BLaER1 treated with 17β-estradiol and CSF1 and Interleukin-3, amounts not matched to agents 10 nM and 100 nM (cell line): ENCODE measurements around the gene SEMA3C.

ENCODE experiments used
- H3K27ac ChIP-seq, 11 experiments: shearing (Covaris generic); formaldehyde crosslinking; 2 replicates each; pipeline ENCODE4 v1.8.1; 2022
- H3K27me3 ChIP-seq, 11 experiments: shearing (Covaris generic); formaldehyde crosslinking; 2 replicates each; pipeline ENCODE4 v1.8.1; 2022
- H3K36me3 ChIP-seq, 11 experiments: shearing (Covaris generic); formaldehyde crosslinking; 2 replicates each; pipeline ENCODE4 v1.8.1; 2022
- H3K4me1 ChIP-seq, 10 experiments: shearing (Covaris generic); formaldehyde crosslinking; 2 replicates each; pipeline ENCODE4 v1.8.1; 2022
- H3K4me2 ChIP-seq, 11 experiments: shearing (Covaris generic); formaldehyde crosslinking; 2 replicates each; pipeline ENCODE4 v1.8.1; 2022
- H3K4me3 ChIP-seq, 10 experiments: shearing (Covaris generic); formaldehyde crosslinking; 2 replicates each; pipeline ENCODE4 v1.8.1; 2022
- H3K9ac ChIP-seq, 11 experiments: shearing (Covaris generic); formaldehyde crosslinking; 2 replicates each; pipeline ENCODE4 v1.8.1; 2022
- H3K9me3 ChIP-seq, 11 experiments: shearing (Covaris generic); formaldehyde crosslinking; replicated peaks in 1 of 11; 2 replicates each; pipeline ENCODE4 v1.8.1; 2022
- H4K20me1 ChIP-seq, 11 experiments: shearing (Covaris generic); formaldehyde crosslinking; 2 replicates each; pipeline ENCODE4 v1.8.1; 2022
- Cebpa-rat ChIP-seq, 11 experiments: shearing (Covaris generic); IDR thresholded peaks; 2 replicates each; pipeline ENCODE4 v1.8.1; 2022

SEMA3C gene

DNA sequence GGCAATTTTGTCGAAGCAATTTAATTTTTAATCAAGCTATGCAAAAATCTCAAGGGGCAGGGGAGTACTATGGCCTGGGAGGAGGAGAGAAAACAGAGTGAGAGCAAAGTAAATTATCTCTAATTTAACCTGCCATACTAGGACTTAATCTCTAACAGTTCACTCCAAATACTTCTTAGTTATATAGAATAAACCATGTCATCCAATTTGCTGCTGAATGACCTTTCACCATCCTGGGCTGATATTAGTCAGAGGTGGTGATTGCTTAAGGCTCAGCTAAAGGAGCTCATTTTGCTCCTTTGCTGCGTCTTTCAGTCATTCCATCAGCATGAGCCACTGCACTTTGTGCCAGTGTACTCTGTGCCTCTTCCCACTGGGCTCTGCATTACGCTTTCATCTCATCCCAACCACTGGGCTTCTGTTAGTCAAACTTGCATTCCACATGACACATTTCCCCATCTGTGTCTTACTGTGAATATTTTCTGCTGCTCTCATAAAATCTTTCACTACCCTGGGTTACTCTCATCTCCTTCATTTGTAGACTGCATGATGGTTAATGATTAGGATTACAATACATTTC is 196.1 kb downstream of the SEMA3C start:
- peak overlapping the region in 4 of 11 experiments; percentile 37 to 83 (median 72); a peak in 7 of 22 replicates for H3K4me2 ChIP-seq

GRCh38 chr7:80721883-80722615 is 196.8 kb downstream of the SEMA3C start:
- peak overlapping the region in 4 of 11 experiments; percentile 37 to 83 (median 72); a peak in 7 of 22 replicates for H3K4me2 ChIP-seq
- TF ChIP-seq Cebpa-rat (IDR thresholded peaks at IDR 0.05) = no peak
- peak overlapping the region in 3 of 11 experiments; percentile 23 to 64 (median 46); a peak in 4 of 22 replicates for H3K9ac ChIP-seq
- no peaks in the 10 kb centered on the region for H3K9me3 ChIP-seq
- H3K4me3 ChIP-seq = no peak overlapping the region
- no peaks in the 10 kb centered on the region for H3K27me3 ChIP-seq
- no peaks in the 10 kb centered on the region for H3K36me3 ChIP-seq
- peaks cover 4 to 68% (median 22%) of the 10 kb centered on the region in 10 experiments; a peak in 15 of 20 replicates for H3K4me1 ChIP-seq
- H3K27ac ChIP-seq = peak overlapping the region in 5 of 11 experiments; percentile 18 to 83 (median 68); a peak in 9 of 22 replicates
- H4K20me1 ChIP-seq = no peaks in the 10 kb centered on the region

More for the DNA sequence above, 196.1 kb downstream of the SEMA3C start:
- H3K27ac ChIP-seq = peak overlapping the region in 5 of 11 experiments; percentile 18 to 83 (median 68); a peak in 9 of 22 replicates
- H3K4me3 ChIP-seq = no peak overlapping the region
- peaks cover 4 to 72% (median 23%) of the 10 kb centered on the region in 10 experiments; a peak in 15 of 20 replicates for H3K4me1 ChIP-seq
- H3K27me3 ChIP-seq = no peaks in the 10 kb centered on the region
- no peaks in the 10 kb centered on the region for H4K20me1 ChIP-seq
- H3K9me3 ChIP-seq = no peaks in the 10 kb centered on the region
- no peaks in the 10 kb centered on the region for H3K36me3 ChIP-seq
- TF ChIP-seq Cebpa-rat (IDR thresholded peaks at IDR 0.05) = no peak
- peak overlapping the region in 3 of 11 experiments; percentile 23 to 55 (median 46); a peak in 3 of 22 replicates for H3K9ac ChIP-seq

- peaks cover 0 to 49% (median 6%) of the 10 kb centered on the region in 10 experiments; a peak in 14 of 20 replicates for H3K4me1 ChIP-seq
- no peak for TF ChIP-seq Cebpa-rat (IDR thresholded peaks at IDR 0.05)
- peak overlapping the region in 2 of 11 experiments; percentile 24 to 28; a peak in 1 of 22 replicates for H3K27ac ChIP-seq
- peak overlapping the region in 2 of 11 experiments; percentile 1 to 51; a peak in 1 of 22 replicates for H3K4me2 ChIP-seq
- no peaks in the 10 kb centered on the region for H3K9me3 ChIP-seq
- H4K20me1 ChIP-seq = no peaks in the 10 kb centered on the region
- no peak overlapping the region for H3K4me3 ChIP-seq
- H3K27me3 ChIP-seq = no peaks in the 10 kb centered on the region
- no peaks in the 10 kb centered on the region for H3K36me3 ChIP-seq
- no peak overlapping the region for H3K9ac ChIP-seq
These were observed 198.7 kb downstream of the SEMA3C start for GRCh38 chr7:80720146-80720545.

DNA sequence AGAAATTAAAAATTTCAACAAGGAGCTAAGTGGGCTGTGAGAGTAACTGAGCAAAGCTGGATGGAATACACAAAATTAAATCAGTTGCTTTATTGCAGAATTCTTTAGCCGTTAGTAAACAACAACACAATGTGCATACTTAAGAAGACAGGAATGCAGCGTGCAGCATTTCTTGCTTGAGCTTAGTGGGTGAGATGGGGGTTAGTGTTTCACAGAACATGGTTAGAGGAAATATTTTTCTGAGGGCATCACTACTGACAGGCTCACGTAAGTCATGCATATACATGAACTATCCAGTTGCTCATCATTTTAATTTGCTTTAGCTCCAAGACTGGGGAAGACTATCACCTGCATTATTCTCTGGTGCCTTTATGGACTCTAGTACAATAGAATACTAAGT is 199.6 kb downstream of the SEMA3C start:
- H3K27ac ChIP-seq = no peak overlapping the region
- no peak overlapping the region for H3K4me2 ChIP-seq
- H3K9ac ChIP-seq = no peak overlapping the region
- peaks cover 0 to 40% (median under 1%) of the 10 kb centered on the region in 10 experiments; a peak in 11 of 20 replicates for H3K4me1 ChIP-seq
- no peaks in the 10 kb centered on the region for H4K20me1 ChIP-seq
- H3K36me3 ChIP-seq = no peaks in the 10 kb centered on the region
- no peaks in the 10 kb centered on the region for H3K27me3 ChIP-seq
- no peak for TF ChIP-seq Cebpa-rat (IDR thresholded peaks at IDR 0.05)
- no peaks in the 10 kb centered on the region for H3K9me3 ChIP-seq
- H3K4me3 ChIP-seq = no peak overlapping the region

- H3K9me3 ChIP-seq = no peaks in the 10 kb centered on the region
- H3K36me3 ChIP-seq = no peaks in the 10 kb centered on the region
- H4K20me1 ChIP-seq = no peaks in the 10 kb centered on the region
- no peak overlapping the region for H3K4me2 ChIP-seq
- no peak for TF ChIP-seq Cebpa-rat (IDR thresholded peaks at IDR 0.05)
- no peak overlapping the region for H3K9ac ChIP-seq
- peaks cover 0 to 25% (median 5%) of the 10 kb centered on the region in 10 experiments; a peak in 11 of 20 replicates for H3K4me1 ChIP-seq
- H3K4me3 ChIP-seq = no peak overlapping the region
- H3K27ac ChIP-seq = no peak overlapping the region
- no peaks in the 10 kb centered on the region for H3K27me3 ChIP-seq
These were observed 207.3 kb downstream of the SEMA3C start for GRCh38 chr7:80711531-80711930.

DNA sequence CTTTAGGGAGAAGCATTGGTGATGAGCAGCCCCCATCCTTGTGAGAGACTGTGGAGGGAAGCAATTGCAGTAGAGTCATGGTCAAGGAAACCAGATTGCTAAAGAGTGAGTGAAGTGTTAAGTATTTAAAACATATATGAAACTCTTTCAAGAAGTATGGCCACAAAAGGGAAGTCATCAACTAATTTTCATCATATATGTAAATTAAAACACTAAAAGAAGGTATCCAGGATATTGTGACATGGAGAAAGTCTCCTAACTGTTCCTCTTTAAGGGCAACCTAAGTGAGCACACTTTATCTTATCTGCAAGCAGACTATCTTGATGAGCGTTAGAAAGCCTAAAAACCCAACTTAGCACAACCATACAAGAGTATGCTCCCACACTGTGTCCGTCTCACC is 210.7 kb downstream of the SEMA3C start:
- no peak overlapping the region for H3K9ac ChIP-seq
- no peak for TF ChIP-seq Cebpa-rat (IDR thresholded peaks at IDR 0.05)
- peaks cover 0 to 25% (median 5%) of the 10 kb centered on the region in 10 experiments; a peak in 11 of 20 replicates for H3K4me1 ChIP-seq
- no peaks in the 10 kb centered on the region for H3K27me3 ChIP-seq
- no peaks in the 10 kb centered on the region for H3K36me3 ChIP-seq
- no peaks in the 10 kb centered on the region for H4K20me1 ChIP-seq
- H3K9me3 ChIP-seq = no peaks in the 10 kb centered on the region
- no peak overlapping the region for H3K4me3 ChIP-seq
- peak overlapping the region in 7 of 11 experiments; percentile 3 to 63 (median 38); a peak in 11 of 22 replicates for H3K4me2 ChIP-seq
- H3K27ac ChIP-seq = peak overlapping the region in 4 of 11 experiments; percentile 24 to 58 (median 36); a peak in 8 of 22 replicates

GRCh38 chr7:80707318-80707717 is 211.5 kb downstream of the SEMA3C start:
- peak overlapping the region in 1 of 11 experiments; percentile 58; a peak in 2 of 22 replicates for H3K27ac ChIP-seq
- no peak overlapping the region for H3K9ac ChIP-seq
- no peak overlapping the region for H3K4me3 ChIP-seq
- H3K9me3 ChIP-seq = no peaks in the 10 kb centered on the region
- H3K4me1 ChIP-seq = peaks cover 0 to 25% (median 5%) of the 10 kb centered on the region in 10 experiments; a peak in 11 of 20 replicates
- no peaks in the 10 kb centered on the region for H4K20me1 ChIP-seq
- H3K36me3 ChIP-seq = no peaks in the 10 kb centered on the region
- no peaks in the 10 kb centered on the region for H3K27me3 ChIP-seq
- peak overlapping the region in 2 of 11 experiments; percentile 38 to 63; a peak in 3 of 22 replicates for H3K4me2 ChIP-seq
- TF ChIP-seq Cebpa-rat (IDR thresholded peaks at IDR 0.05) = no peak

GRCh38 chr7:80705130-80705781 is 213.6 kb downstream of the SEMA3C start:
- Histone ChIP-seq H3K27me3 (no peaks in the 10 kb centered on the region), H3K4me3 (no peak overlapping the region), H3K27ac (no peak overlapping the region), H3K4me2 (no peak overlapping the region), H3K4me1 (peaks cover 0 to 25% (median 5%) of the 10 kb centered on the region in 10 experiments; a peak in 11 of 20 replicates), H3K9ac (no peak overlapping the region), H3K9me3 (no peaks in the 10 kb centered on the region), H4K20me1 (no peaks in the 10 kb centered on the region), H3K36me3 (no peaks in the 10 kb centered on the region)
- TF ChIP-seq Cebpa-rat (IDR thresholded peaks at IDR 0.05) = no peak

- Histone ChIP-seq H3K27me3 (no peaks in the 10 kb centered on the region), H3K4me1 (peaks cover 0 to 23% (median 3%) of the 10 kb centered on the region in 10 experiments; a peak in 11 of 20 replicates), H3K9me3 (no peaks in the 10 kb centered on the region), H3K4me3 (no peak overlapping the region), H3K27ac (no peak overlapping the region), H3K9ac (no peak overlapping the region), H3K4me2 (no peak overlapping the region), H4K20me1 (no peaks in the 10 kb centered on the region), H3K36me3 (no peaks in the 10 kb centered on the region)
- TF ChIP-seq Cebpa-rat (IDR thresholded peaks at IDR 0.05) = no peak
These were observed 215.6 kb downstream of the SEMA3C start for GRCh38 chr7:80703272-80703671.
